HEK293T (cell line): ENCODE results near the gene C18orf63.

Experiments
- CTCF ChIA-PET: fragments of 350-600 bp; formaldehyde crosslinking; extraction: SDS; loops from one replicate; lab custom pipeline; 2021; ENCODE audit warnings: antibody characterized with exemption, inconsistent platforms; lab: Yijun Ruan, JAX
- POLR2A ChIA-PET: fragments of 350-600 bp; formaldehyde crosslinking; extraction: SDS; loops from one replicate; lab custom pipeline; 2020; ENCODE audit warnings: antibody characterized with exemption, inconsistent platforms; lab: Yijun Ruan, JAX
- DNase-seq: peaks from one replicate; pipeline ENCODE4 v3.0.0; 2012; ENCODE audit warnings: mixed read lengths; ENCODE audit errors: extremely low spot score
- ARNT ChIP-seq: fragments of 450-650 bp; IDR thresholded peaks from 2 replicates; pipeline ENCODE4 v1.6.1; 2017; ENCODE audit warnings: mild to moderate bottlenecking
- BHLHE40 ChIP-seq: fragments of 450-650 bp; IDR thresholded peaks from 2 replicates; pipeline ENCODE4 v1.6.1; 2016; ENCODE audit warnings: mild to moderate bottlenecking, moderate library complexity, borderline replicate concordance
- CTBP1 ChIP-seq: fragments of 450-650 bp; IDR thresholded peaks from 2 replicates; pipeline ENCODE4 v1.6.1; 2016; ENCODE audit warnings: borderline replicate concordance
- ELF4 ChIP-seq: fragments of 450-650 bp; IDR thresholded peaks from 2 replicates; pipeline ENCODE4 v1.6.1; 2017; ENCODE audit warnings: antibody characterized with exemption
- FOXA1 ChIP-seq: fragments of 450-650 bp; IDR thresholded peaks from 2 replicates; pipeline ENCODE4 v1.6.1; 2016; ENCODE audit warnings: mild to moderate bottlenecking
- FOXK2 ChIP-seq: fragments of 450-650 bp; IDR thresholded peaks from 2 replicates; pipeline ENCODE4 v1.6.1; 2016; ENCODE audit warnings: mild to moderate bottlenecking
- FOXM1 ChIP-seq: fragments of 450-650 bp; IDR thresholded peaks from 2 replicates; pipeline ENCODE4 v1.6.1; 2017; ENCODE audit warnings: mild to moderate bottlenecking, borderline replicate concordance
- HDGF ChIP-seq: fragments of 450-650 bp; IDR thresholded peaks from 2 replicates; pipeline ENCODE4 v1.6.1; 2017; ENCODE audit warnings: antibody characterized with exemption, borderline replicate concordance
- L3MBTL2 ChIP-seq: fragments of 450-650 bp; conservative IDR thresholded peaks from 2 replicates; pipeline ENCODE4 v1.6.1; 2016; ENCODE audit warnings: mild to moderate bottlenecking
- LEF1 ChIP-seq: fragments of 450-650 bp; IDR thresholded peaks from 2 replicates; pipeline ENCODE4 v1.6.1; 2017; ENCODE audit warnings: mild to moderate bottlenecking, borderline replicate concordance
- NFRKB ChIP-seq: fragments of 450-650 bp; IDR thresholded peaks from 2 replicates; pipeline ENCODE4 v1.6.1; 2016; ENCODE audit warnings: mild to moderate bottlenecking, moderate library complexity
- SP1 ChIP-seq: fragments of 450-650 bp; IDR thresholded peaks from 2 replicates; pipeline ENCODE4 v1.6.1; 2017
- SUZ12 ChIP-seq: fragments of 450-650 bp; IDR thresholded peaks from 2 replicates; pipeline ENCODE4 v1.6.1; 2016; ENCODE audit warnings: mild to moderate bottlenecking
- TARDBP ChIP-seq: fragments of 450-650 bp; IDR thresholded peaks from 2 replicates; pipeline ENCODE4 v1.6.1; 2016
- ZNF384 ChIP-seq: fragments of 450-650 bp; IDR thresholded peaks from 2 replicates; pipeline ENCODE4 v1.6.1; 2016
- TF ChIP-seq, protein P1 (sequence below): fragments of 450-650 bp; IDR thresholded peaks from 2 replicates; pipeline ENCODE4 v1.6.1; 2016

C18orf63 gene

DNA sequence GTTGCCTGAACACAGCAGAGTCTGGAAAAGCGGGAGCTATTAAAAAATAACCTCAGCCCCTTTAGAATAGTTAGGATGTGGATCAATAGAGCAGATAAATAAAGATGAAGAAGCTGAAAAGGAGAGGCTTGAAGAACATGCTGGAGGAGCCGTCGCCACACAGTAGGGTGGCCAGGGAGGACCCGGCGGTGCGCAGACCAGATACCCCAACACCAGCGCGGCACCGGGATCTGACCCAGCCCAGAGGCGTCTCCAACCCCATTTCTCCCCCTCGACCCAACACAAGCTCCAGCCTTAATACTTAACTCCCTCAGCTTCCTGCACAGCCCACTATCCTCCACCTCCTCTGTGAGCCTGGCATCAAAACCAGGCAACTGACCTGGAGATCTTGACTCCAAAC, 39.9 kb upstream of the C18orf63 start:
- CTCF ChIA-PET = interaction anchor here (1.3 kb wide), 1 partner anchor 67 kb away, joined by 3 read pairs; no protein-coding TSS in a partner anchor
- POLR2A ChIA-PET = no interaction called here
- TF ChIP-seq SP1 = no peak
- TF ChIP-seq ARNT = no peak
- no peak for TF ChIP-seq ZNF384
- TF ChIP-seq FOXA1 = no peak
- no peak for DNase-seq

DNA sequence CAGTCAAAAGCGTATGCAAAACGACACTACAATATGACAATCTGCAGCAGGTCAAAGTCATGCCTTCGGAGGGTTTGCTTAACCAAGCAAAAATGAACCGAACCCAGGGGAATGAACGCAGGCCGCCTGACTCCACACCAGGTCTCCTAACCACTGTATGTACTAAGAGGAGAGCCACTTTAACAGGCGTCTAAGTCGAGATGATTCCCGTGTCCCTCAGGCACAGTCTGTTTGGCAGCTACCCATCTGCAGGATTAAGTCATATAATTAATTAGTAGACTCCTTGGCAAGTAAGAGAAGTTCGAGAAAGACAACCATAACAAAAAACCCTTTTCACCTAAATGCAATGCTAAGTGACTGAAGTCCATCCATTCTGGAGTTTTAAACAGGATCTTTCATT, 39.0 kb upstream of the C18orf63 start:
- POLR2A ChIA-PET = no interaction called here
- DNase-seq = no peak
- TF ChIP-seq FOXM1 (no peak), FOXA1 (no peak), CTBP1 (no peak), ZNF384 (no peak)
- CTCF ChIA-PET = no interaction called here

DNA sequence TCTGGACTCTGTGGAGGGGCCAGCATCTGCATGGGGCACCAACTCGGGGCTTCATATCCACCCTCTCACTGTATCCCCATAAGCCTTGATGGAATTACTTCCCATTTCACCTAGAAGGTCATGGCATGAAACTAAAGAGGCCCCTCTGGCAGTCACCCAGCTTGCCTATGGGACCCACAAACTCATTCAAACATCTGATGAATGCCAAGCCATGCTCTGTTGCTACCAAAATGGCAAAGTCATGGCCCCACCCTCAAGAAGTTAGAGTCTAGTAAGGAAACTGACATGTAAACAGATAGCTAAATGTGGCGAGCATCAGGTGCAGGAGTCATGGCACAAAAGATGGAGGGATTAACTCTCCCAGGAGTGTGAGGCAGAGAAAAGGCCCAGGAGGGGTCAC, 38.3 kb upstream of the C18orf63 start:
- ChIA-PET CTCF (no interaction called here), POLR2A (no interaction called here)
- TF ChIP-seq L3MBTL2 (no peak), BHLHE40 (no peak), FOXK2 (no peak), SP1 (no peak)
- TF ChIP-seq, protein P1, sequence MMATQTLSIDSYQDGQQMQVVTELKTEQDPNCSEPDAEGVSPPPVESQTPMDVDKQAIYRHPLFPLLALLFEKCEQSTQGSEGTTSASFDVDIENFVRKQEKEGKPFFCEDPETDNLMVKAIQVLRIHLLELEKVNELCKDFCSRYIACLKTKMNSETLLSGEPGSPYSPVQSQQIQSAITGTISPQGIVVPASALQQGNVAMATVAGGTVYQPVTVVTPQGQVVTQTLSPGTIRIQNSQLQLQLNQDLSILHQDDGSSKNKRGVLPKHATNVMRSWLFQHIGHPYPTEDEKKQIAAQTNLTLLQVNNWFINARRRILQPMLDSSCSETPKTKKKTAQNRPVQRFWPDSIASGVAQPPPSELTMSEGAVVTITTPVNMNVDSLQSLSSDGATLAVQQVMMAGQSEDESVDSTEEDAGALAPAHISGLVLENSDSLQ = no peak
- DNase-seq = no peak

DNA sequence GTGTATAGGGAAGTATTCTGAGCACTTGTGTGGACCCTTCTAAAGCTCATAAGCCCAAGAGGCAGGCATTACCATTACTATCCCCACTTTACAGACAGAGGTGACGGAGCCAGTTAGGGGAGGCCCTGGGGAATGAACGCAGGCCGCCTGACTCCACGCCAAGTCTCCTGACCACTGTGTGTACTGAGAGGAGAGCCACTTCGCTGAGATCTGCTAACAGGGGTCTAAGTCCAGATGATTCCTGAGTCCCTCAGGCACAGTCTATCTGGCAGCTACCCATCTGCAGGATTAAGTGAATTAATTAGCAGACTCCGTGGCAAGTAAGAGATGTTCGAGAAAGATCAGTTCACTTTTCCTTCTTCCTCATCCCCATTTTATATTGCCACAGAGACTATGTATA, 37.6 kb upstream of the C18orf63 start:
- ChIA-PET POLR2A (no interaction called here), CTCF (no interaction called here)
- TF ChIP-seq HDGF = no peak
- DNase-seq = no peak

DNA sequence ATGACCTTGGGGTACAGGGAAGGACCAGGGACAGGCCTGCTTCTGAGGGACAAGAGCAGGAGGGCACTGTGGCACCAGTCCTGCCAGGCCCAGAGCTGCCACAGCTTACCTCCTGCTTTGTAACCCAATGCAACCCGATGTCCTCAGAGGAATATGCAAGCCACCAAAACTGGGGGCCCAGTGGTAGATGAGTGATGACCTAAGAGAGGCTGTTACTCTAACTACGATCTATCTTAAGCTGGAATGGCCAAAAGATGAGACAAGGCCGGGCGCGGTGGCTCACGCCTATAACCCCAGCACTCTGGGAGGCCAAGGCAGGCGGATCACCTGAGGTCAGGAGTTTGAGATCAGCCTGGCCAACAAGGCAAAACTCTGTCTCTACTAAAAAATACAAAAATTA, 36.7 kb upstream of the C18orf63 start:
- DNase-seq = no peak
- POLR2A ChIA-PET = no interaction called here
- CTCF ChIA-PET = no interaction called here
- TF ChIP-seq NFRKB = no peak
- TF ChIP-seq TARDBP = no peak
- no peak for TF ChIP-seq SUZ12
- no peak for TF ChIP-seq SP1
- TF ChIP-seq ARNT = no peak
- no peak for TF ChIP-seq CTBP1
- TF ChIP-seq FOXM1 = no peak
- no peak for TF ChIP-seq ELF4
- TF ChIP-seq L3MBTL2 = no peak
- TF ChIP-seq BHLHE40 = no peak
- TF ChIP-seq LEF1 = no peak
- no peak for TF ChIP-seq FOXK2
- no peak for TF ChIP-seq HDGF
- TF ChIP-seq FOXA1 = no peak
- TF ChIP-seq, protein P1 = no peak
- TF ChIP-seq ZNF384 = no peak

DNA sequence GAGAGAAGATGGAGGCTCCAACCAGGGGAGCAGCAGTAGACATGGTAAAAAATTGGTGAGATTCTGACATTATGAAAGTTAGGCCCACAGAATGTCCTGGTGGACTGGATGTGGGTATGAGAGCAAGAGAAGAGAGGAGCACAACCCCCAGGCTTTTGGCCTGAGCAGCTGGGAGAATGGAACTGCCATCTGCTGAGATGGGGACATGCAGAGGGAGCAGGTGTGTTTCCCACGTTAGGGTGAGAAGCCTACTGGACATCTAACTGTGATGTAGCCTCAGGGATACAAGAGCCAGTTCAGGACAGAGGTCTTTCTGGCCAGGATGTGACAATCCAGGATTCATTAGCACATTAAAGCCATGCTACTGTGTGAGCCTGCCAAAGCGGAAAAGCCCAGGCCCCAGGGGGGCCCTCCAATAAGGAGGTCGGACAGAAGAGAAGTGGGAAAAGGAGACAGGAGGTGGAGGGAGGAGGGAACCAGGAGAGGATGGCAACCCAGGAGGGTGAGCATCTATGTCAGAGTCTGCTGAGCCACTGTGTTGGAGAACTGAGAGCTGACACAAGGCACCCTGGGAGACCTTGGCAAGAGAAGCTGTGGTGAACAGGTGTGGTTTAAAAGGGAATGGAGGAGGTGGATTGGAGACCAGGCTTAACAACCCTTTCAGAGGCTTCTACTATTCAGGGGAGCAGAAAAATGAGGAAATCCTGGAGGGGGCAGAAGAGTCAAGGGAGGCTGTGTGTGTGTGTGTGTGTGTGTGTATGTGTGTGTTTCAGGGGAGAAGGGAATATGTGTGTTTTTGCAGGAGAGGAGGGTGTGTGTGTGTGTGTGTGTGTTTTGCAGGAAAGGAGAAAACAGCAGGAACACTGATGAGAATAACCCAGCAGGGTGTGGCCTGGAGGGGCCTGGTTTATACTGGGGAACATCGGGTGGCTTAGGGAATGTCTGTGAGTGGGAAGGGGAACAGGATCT, 34.3 kb upstream of the C18orf63 start:
- ChIA-PET CTCF (no interaction called here), POLR2A (no interaction called here)
- TF ChIP-seq TARDBP (no peak), ARNT (no peak), SP1 (no peak)
- TF ChIP-seq, protein P1 = no peak
- no peak for DNase-seq

DNA sequence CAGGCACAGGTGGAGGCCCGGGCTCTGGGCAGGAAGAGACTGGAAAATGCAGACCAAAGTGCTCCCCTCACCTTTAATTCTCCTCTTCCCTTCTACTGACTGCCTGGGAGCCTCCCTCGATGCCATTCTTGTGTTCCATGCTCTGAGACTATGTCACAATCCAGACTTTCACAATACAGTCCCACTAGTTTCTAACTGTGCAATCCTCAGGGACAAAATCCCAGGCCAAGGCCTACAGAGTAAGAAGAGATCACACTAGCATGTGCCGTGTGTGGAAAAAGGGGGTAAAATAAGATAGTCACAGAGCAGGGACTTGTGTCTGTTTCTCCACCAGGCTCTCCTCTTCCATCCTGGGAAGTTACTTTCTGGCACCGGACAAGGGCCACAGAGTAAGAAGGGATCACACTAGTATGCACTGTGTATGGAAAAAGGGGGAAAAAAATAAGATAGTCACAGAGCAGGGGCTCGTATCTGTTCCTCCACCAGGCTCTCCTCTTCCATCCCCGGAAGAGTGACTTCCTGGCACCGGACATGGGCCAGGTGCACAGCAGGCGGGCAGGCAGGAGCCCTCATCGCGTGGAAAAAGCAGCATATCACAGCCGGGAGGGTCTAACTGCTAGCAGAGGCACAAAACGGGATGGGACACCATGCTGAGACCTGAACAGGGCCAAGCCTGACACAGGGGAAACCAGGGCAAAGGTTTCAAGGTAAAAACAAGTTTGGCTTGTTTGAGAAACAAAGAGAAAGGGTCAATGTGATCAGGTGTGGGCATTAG, 33.5 kb upstream of the C18orf63 start:
- TF ChIP-seq NFRKB (no peak), ZNF384 (no peak), TARDBP (no peak), SP1 (no peak), SUZ12 (no peak)
- TF ChIP-seq, protein P1 = no peak
- DNase-seq = no peak
- ChIA-PET CTCF (no interaction called here), POLR2A (no interaction called here)
